Panc1 (cell line): Measurements from ENCODE around the gene CGNL1. TPM values are rescaled to one million over a fixed set of nuclear protein-coding genes. Genes with fewer than 3 reads are reported as not detected.

Experiments used
- ATAC-seq: fragments of 200-7000 bp; cut with Tn5 transposase; 2 replicates; pipeline ENCODE4 v1.9.1; 2020; ENCODE audit warnings: mild to moderate bottlenecking, moderate library complexity
- BruUV-seq: library from RNA; stranded (reverse); fragments of 400-500 nt; replicated peaks from 2 replicates; lab custom pipeline; 2021; lab: Mats Ljungman, UMichigan
- CTCF ChIA-PET: fragments of 300-600 bp; sonication (Branson Sonifier 250); formaldehyde crosslinking; loops from one replicate; lab custom pipeline; 2022; ENCODE audit warnings: antibody characterized with exemption; lab: Charles Lee
- POLR2A ChIA-PET: fragments of 300-600 bp; sonication (Branson Sonifier 250); formaldehyde crosslinking; loops from one replicate; lab custom pipeline; 2022; ENCODE audit warnings: antibody characterized with exemption; lab: Charles Lee
- DNase-seq: peaks from one replicate; pipeline ENCODE4 v3.0.0-alpha.2; 2010; ENCODE audit warnings: low read depth, low spot score
- H3K27ac ChIP-seq: 2 replicates; pipeline ENCODE4 v1.5.1; 2011; ENCODE audit warnings: mild to moderate bottlenecking, low read length, inconsistent platforms
- H3K27me3 ChIP-seq: fragments of 200-500 bp; sonication (Bioruptor generic); 2 replicates; pipeline ENCODE4 v1.6.0; 2014; ENCODE audit warnings: low read length, inconsistent platforms; ENCODE audit not compliant: control insufficient read depth, insufficient read depth
- H3K36me3 ChIP-seq: fragments of 200-500 bp; sonication (Bioruptor generic); 2 replicates; pipeline ENCODE4 v1.5.1; 2014; ENCODE audit warnings: inconsistent platforms, mild to moderate bottlenecking, low read length, moderate library complexity; ENCODE audit not compliant: control insufficient read depth, insufficient read depth
- H3K4me1 ChIP-seq: 2 replicates; pipeline ENCODE4 v1.5.1; 2011; ENCODE audit warnings: inconsistent platforms, mild to moderate bottlenecking, low read length, moderate library complexity; ENCODE audit not compliant: control insufficient read depth, insufficient read depth
- H3K4me3 ChIP-seq, 2 experiments: 2 replicates each; pipeline ENCODE4 v1.5.1; 2011 to 2012; ENCODE audit warnings: low read depth in 2 of 2, low read length in 2 of 2, mild to moderate bottlenecking in 2 of 2, inconsistent platforms in 1 of 2, moderate library complexity in 1 of 2
- H3K9me3 ChIP-seq: fragments of 200-500 bp; sonication (Bioruptor generic); 2 replicates; pipeline ENCODE4 v1.5.1; 2014; ENCODE audit warnings: low read depth, mild to moderate bottlenecking, inconsistent platforms, low read length, moderate library complexity; ENCODE audit not compliant: control insufficient read depth, insufficient read depth
- CTCF ChIP-seq: fragments of 450-650 bp; IDR thresholded peaks from 2 replicates; pipeline ENCODE4 v1.5.1; 2017; ENCODE audit warnings: mild to moderate bottlenecking
- POLR2AphosphoS5 ChIP-seq: IDR thresholded peaks from 2 replicates; pipeline ENCODE4 v1.6.1; 2012; ENCODE audit warnings: mild to moderate bottlenecking, low read depth, low read length, moderate library complexity
- REST ChIP-seq, 2 experiments: IDR thresholded peaks; 2 replicates each; pipeline ENCODE4 v1.6.1; 2011 to 2012; ENCODE audit warnings: low read depth in 2 of 2, control low read depth in 1 of 2, low read length in 1 of 2, mild to moderate bottlenecking in 1 of 2, moderate library complexity in 1 of 2; ENCODE audit not compliant: insufficient read depth in 1 of 2
- SIN3A ChIP-seq: IDR thresholded peaks from 2 replicates; pipeline ENCODE4 v1.6.1; 2012; ENCODE audit warnings: low read depth, mild to moderate bottlenecking, low read length, moderate library complexity, borderline replicate concordance; ENCODE audit not compliant: insufficient read depth
- TCF7L2 ChIP-seq: IDR thresholded peaks from 2 replicates; pipeline ENCODE4 v1.6.1; 2011; ENCODE audit warnings: mild to moderate bottlenecking, low read depth, low read length, inconsistent platforms
- in situ Hi-C: cut with HindIII; loops from 2 replicates; pipeline ENCODE4 v1.10.0; 2016; ENCODE audit warnings: low sequenced_read_pairs, low pct_unique_long_range_greater_than_20kb
- intact Hi-C: fragments of 100-400 bp; cut with micrococcal nuclease; formaldehyde crosslinking; loops from one replicate; pipeline ENCODE4 v1.10.0; 2022; ENCODE audit not compliant: unreplicated experiment
- total RNA-seq: library from RNA; stranded (reverse); gene quantifications from one replicate; pipeline ENCODE4 v1.2.1, GENCODE V29; 2021; ENCODE audit not compliant: unreplicated experiment

Gene CGNL1
- total RNA-seq, 1 experiment from 2014 or later, result 3.5 TPM

- no peaks in the 10 kb centered on the region for H3K9me3 ChIP-seq
Measured at GRCh38 chr15:57334257-57334656, 42.0 kb upstream of the CGNL1 start.

DNA sequence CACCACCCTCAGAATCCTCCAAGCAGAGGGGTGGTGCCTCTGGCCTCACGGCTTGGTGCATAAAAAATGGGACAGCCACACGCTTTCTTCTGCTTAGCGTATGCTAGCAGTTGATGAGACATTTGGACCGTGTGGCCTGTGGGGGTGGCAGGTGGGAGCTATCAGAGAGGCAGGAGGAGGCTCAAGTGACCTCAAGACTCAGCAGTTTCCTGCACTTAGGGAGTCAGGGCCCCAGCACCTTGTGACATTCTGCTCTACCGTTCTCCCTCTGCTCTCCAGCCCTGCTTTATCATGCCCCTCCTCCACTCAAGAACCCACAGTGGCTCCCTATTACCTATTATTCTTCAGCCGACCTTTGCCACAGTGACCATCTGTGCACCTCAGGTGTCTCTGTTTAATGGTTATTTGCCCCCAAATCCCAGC, 41.0 kb upstream of the CGNL1 start:
- intact Hi-C loops, result no loop called here
- no peak overlapping the region for H3K27ac ChIP-seq
- H3K4me3 ChIP-seq, result no peak overlapping the region
- H3K27me3 ChIP-seq, result no peaks in the 10 kb centered on the region
- H3K4me1 ChIP-seq, result no peaks in the 10 kb centered on the region
- in situ Hi-C loops, result no loop called here
- BruUV-seq, result no TSS peak
- H3K9me3 ChIP-seq, result no peaks in the 10 kb centered on the region
- POLR2A ChIA-PET, result no interaction called here
- no peak for DNase-seq
- ATAC-seq, result no peak
- H3K36me3 ChIP-seq, result no peaks in the 10 kb centered on the region
- TF ChIP-seq SIN3A (no peak), CTCF (no peak), REST (IDR thresholded peaks at IDR 0.05; ENCODE audit: insufficient read depth in 1 of 2, low read depth in 2 of 2, low read length in 1 of 2) (no peak), TCF7L2 (no peak), POLR2AphosphoS5 (no peak)
- CTCF ChIA-PET, result no interaction called here

More at GRCh38 chr15:57334257-57334656, 42.0 kb upstream of the CGNL1 start:
- ChIA-PET POLR2A (no interaction called here), CTCF (interaction anchor here (0.7 kb wide), 1 partner anchor 193 kb away, joined by 3 read pairs; no protein-coding TSS in a partner anchor)
- Histone ChIP-seq H3K27me3 (no peaks in the 10 kb centered on the region), H3K36me3 (no peaks in the 10 kb centered on the region), H3K4me3 (no peak overlapping the region), H3K27ac (no peak overlapping the region), H3K4me1 (no peaks in the 10 kb centered on the region)
- in situ Hi-C loops (no loop called here), intact Hi-C loops (no loop called here)
- no TSS peak for BruUV-seq
- DNase-seq, result no peak
- no peak for TF ChIP-seq REST (IDR thresholded peaks at IDR 0.05; ENCODE audit: insufficient read depth in 1 of 2, low read depth in 2 of 2, low read length in 1 of 2)
- no peak for TF ChIP-seq CTCF
- no peak for TF ChIP-seq POLR2AphosphoS5
- TF ChIP-seq SIN3A, result no peak
- TF ChIP-seq TCF7L2, result no peak
- peak; percentile 57; the same call in 1 of the 2 replicates for ATAC-seq
